A673 (cell line): ENCODE results near the gene CDKAL1.

Experiments
- EZH2 ChIP-seq: fragments of 200-600 bp; sonication (generic); IDR thresholded peaks from 2 replicates; pipeline ENCODE4 v1.6.1; 2017; ENCODE audit warnings: borderline replicate concordance, low read depth, mild to moderate bottlenecking, mixed read lengths, antibody characterized with exemption, low read length; ENCODE audit not compliant: poor library complexity, severe bottlenecking
- TF ChIP-seq, protein P1 (sequence below): fragments of 300-800, 200-600 bp; sonication (generic); conservative IDR thresholded peaks from 2 replicates; pipeline ENCODE4 v1.5.1; 2017; ENCODE audit warnings: low read depth, mild to moderate bottlenecking, antibody characterized with exemption, low read length, moderate library complexity, mixed read lengths

DNA sequence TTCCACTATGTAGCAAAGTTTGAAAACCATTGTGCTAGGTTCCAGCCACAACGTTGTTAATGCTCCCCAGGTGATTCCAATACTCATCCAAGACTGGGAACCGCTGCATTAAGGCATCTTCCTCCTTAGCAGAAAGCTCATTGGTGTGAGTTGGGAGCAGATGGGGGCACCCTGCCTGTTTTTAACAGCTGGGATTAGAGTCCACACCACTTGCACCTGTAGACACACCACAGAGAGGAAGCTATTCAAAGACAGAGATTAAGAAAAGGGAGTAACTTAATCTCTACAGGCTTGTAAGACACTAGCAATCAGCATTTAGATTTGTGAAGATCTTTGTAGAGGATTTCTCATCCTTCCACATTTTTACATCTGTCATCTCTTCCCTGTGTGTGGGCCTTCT lies 725.4 kb downstream of the CDKAL1 start:
- TF ChIP-seq, protein P1, sequence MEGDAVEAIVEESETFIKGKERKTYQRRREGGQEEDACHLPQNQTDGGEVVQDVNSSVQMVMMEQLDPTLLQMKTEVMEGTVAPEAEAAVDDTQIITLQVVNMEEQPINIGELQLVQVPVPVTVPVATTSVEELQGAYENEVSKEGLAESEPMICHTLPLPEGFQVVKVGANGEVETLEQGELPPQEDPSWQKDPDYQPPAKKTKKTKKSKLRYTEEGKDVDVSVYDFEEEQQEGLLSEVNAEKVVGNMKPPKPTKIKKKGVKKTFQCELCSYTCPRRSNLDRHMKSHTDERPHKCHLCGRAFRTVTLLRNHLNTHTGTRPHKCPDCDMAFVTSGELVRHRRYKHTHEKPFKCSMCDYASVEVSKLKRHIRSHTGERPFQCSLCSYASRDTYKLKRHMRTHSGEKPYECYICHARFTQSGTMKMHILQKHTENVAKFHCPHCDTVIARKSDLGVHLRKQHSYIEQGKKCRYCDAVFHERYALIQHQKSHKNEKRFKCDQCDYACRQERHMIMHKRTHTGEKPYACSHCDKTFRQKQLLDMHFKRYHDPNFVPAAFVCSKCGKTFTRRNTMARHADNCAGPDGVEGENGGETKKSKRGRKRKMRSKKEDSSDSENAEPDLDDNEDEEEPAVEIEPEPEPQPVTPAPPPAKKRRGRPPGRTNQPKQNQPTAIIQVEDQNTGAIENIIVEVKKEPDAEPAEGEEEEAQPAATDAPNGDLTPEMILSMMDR = no peak
- TF ChIP-seq EZH2 = no peak
